HepG2 (cell line): Measurements from ENCODE around the gene CTSZ. TPM values are rescaled to one million over a fixed set of nuclear protein-coding genes. Genes with fewer than 3 reads are reported as not detected.

Source experiments
- HMGA1 ChIP-seq: sonication (generic); formaldehyde crosslinking; conservative IDR thresholded peaks from 2 replicates; pipeline ENCODE4 v1.4.0; 2020; ENCODE audit warnings: missing genetic modification reagents
- HOXA3 ChIP-seq: sonication (generic); formaldehyde crosslinking; IDR thresholded peaks from 2 replicates; pipeline ENCODE4 v1.5.0; 2020; ENCODE audit warnings: missing genetic modification reagents
- MBNL3 ChIP-seq: fragments of 250-450 bp; sonication (Bioruptor Pico); conservative IDR thresholded peaks from 2 replicates; pipeline ENCODE4 v1.8.0; 2022; ENCODE audit warnings: mild to moderate bottlenecking, inconsistent platforms
- MED1 ChIP-seq: sonication (generic); formaldehyde crosslinking; IDR thresholded peaks from 2 replicates; pipeline ENCODE4 v1.4.0; 2020; ENCODE audit warnings: missing genetic modification reagents
- MED13 ChIP-seq: sonication (generic); formaldehyde crosslinking; IDR thresholded peaks from 2 replicates; pipeline ENCODE4 v1.5.0; 2020; ENCODE audit warnings: missing genetic modification reagents
- MIER2 ChIP-seq: IDR thresholded peaks from 2 replicates; pipeline ENCODE4 v1.6.1; 2016; ENCODE audit warnings: missing biosample characterization, missing genetic modification reagents
- PAF1 ChIP-seq: IDR thresholded peaks from 2 replicates; pipeline ENCODE4 v1.6.1; 2016; ENCODE audit warnings: missing genetic modification reagents, missing compliant biosample characterization
- POLR2AphosphoS2 ChIP-seq: IDR thresholded peaks from 2 replicates; pipeline ENCODE4 v1.6.1; 2011; ENCODE audit warnings: low read depth, low read length, improper control_type of control experiment
- RELA ChIP-seq: sonication (generic); formaldehyde crosslinking; IDR thresholded peaks from 2 replicates; pipeline ENCODE4 v1.4.0; 2020; ENCODE audit warnings: missing genetic modification reagents
- SP1 ChIP-seq, 2 experiments: fragments of 450-650 bp in 1 of 2; sonication (generic) in 1 of 2; formaldehyde crosslinking in 1 of 2; IDR thresholded peaks; 2 replicates each; pipeline versions ENCODE4 v1.4.0 to v1.6.1; 2016 to 2020; ENCODE audit warnings: missing genetic modification reagents in 1 of 2
- SRSF4 ChIP-seq: fragments of 200-400 bp; formaldehyde crosslinking; IDR thresholded peaks from one replicate; pipeline ENCODE4 v1.6.1; 2018; ENCODE audit warnings: mild to moderate bottlenecking, low read depth, low read length, moderate library complexity; ENCODE audit not compliant: poor library complexity, severe bottlenecking
- YEATS2 ChIP-seq: sonication (generic); formaldehyde crosslinking; IDR thresholded peaks from 2 replicates; pipeline ENCODE4 v1.4.0; 2020; ENCODE audit warnings: missing genetic modification reagents, borderline replicate concordance
- ZBTB3 ChIP-seq: sonication (generic); formaldehyde crosslinking; IDR thresholded peaks from 2 replicates; pipeline ENCODE4 v1.4.0; 2020; ENCODE audit warnings: low read depth, mild to moderate bottlenecking, moderate library complexity, missing genetic modification reagents, borderline replicate concordance
- ZNF160 ChIP-seq: sonication (generic); formaldehyde crosslinking; IDR thresholded peaks from 2 replicates; pipeline ENCODE4 v1.8.0; 2022; ENCODE audit warnings: mild to moderate bottlenecking, inconsistent platforms, missing genetic modification reagents
- ZNF510 ChIP-seq: sonication (generic); formaldehyde crosslinking; IDR thresholded peaks from 2 replicates; pipeline ENCODE4 v1.4.0; 2020; ENCODE audit warnings: low read depth, mild to moderate bottlenecking, missing genetic modification reagents
- ZNF652 ChIP-seq: IDR thresholded peaks from 2 replicates; pipeline ENCODE4 v1.6.1; 2016; ENCODE audit warnings: low read depth, borderline replicate concordance
- ZNF746 ChIP-seq: sonication (generic); formaldehyde crosslinking; IDR thresholded peaks from 2 replicates; pipeline ENCODE4 v1.8.0; 2022; ENCODE audit warnings: mild to moderate bottlenecking, missing genetic modification reagents
- polyA plus RNA-seq, 8 experiments: library from polyadenylated mRNA; depleted of rRNA in 3 of 8; stranded (reverse) in 7 of 8; unstranded in 1 of 8; fragments of >200 nt; fragmentation: Illumina TruSeq in 4 of 8; extraction: Trizol in 4 of 8; gene quantifications; 2 replicates each; pipeline versions ENCODE4 v1.2.1 to v1.2.3, GENCODE V29; 2011 to 2016; ENCODE audit warnings: low read depth in 4 of 8, missing spikeins in 1 of 8, mixed read lengths in 1 of 8; ENCODE audit not compliant: insufficient read depth in 1 of 8
- total RNA-seq, 5 experiments: library from RNA; depleted of rRNA; stranded (reverse); fragments of >200 nt; fragmentation: Illumina TruSeq; extraction: Trizol; gene quantifications; 2 replicates each; pipeline ENCODE4 v1.2.3, GENCODE V29; 2016; ENCODE audit warnings: low read depth in 1 of 5
- TF ChIP-seq, protein P1 (sequence below): sonication (generic); formaldehyde crosslinking; IDR thresholded peaks from 2 replicates; pipeline ENCODE4 v1.4.0; 2020; ENCODE audit warnings: missing genetic modification reagents, borderline replicate concordance
- TF ChIP-seq, protein P2 (sequence below): sonication (generic); formaldehyde crosslinking; IDR thresholded peaks from 2 replicates; pipeline ENCODE4 v1.5.1; 2020; ENCODE audit warnings: mild to moderate bottlenecking, missing genetic modification reagents, moderate library complexity
- TF ChIP-seq, protein P3 (sequence below): sonication (generic); formaldehyde crosslinking; IDR thresholded peaks from 2 replicates; pipeline ENCODE4 v1.4.0; 2020; ENCODE audit warnings: missing genetic modification reagents

The CTSZ gene
- total and polyA plus RNA-seq, 2 of the 13 experiments (the other 11 are each of a cell fraction or from before 2014, with no cell fraction given) = 0.33 TPM; not detected in 1

DNA sequence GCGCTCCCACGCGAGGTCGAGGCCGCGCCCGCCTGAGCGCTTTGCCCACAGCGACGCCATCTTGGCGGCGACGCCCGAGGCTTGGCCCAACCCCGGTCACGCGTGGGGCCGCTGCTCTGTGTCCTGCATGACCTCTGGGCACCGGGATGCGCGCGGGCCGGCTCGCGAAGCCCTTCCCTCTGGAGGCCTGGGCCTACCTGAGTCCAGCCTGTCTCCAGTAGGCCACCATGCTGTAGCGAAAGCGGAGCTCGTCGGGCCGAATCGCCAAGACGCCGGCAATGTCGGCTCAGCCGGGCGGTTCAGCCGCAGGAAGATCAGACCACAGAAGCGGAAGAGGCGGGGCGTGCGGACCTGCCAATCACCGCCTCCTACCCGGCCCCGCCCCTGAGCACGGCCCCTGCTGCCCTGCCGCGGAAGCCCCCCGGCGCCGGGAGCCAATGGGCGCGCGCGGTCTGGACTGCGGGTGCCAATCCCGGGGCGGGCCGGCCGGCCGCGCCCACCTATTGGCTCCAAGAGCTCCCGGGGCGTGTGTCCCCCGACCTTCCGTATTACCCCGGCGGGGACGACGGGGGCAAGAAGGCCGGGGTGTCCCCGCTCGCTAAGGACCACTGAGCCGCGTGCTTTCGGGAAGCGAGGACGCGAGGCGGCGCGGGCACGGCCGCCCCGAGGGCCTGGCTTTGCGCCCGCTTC lies 25.1 kb upstream of the CTSZ start, which contains the start of gene ATP5F1E (continued):
- TF ChIP-seq, protein P1, sequence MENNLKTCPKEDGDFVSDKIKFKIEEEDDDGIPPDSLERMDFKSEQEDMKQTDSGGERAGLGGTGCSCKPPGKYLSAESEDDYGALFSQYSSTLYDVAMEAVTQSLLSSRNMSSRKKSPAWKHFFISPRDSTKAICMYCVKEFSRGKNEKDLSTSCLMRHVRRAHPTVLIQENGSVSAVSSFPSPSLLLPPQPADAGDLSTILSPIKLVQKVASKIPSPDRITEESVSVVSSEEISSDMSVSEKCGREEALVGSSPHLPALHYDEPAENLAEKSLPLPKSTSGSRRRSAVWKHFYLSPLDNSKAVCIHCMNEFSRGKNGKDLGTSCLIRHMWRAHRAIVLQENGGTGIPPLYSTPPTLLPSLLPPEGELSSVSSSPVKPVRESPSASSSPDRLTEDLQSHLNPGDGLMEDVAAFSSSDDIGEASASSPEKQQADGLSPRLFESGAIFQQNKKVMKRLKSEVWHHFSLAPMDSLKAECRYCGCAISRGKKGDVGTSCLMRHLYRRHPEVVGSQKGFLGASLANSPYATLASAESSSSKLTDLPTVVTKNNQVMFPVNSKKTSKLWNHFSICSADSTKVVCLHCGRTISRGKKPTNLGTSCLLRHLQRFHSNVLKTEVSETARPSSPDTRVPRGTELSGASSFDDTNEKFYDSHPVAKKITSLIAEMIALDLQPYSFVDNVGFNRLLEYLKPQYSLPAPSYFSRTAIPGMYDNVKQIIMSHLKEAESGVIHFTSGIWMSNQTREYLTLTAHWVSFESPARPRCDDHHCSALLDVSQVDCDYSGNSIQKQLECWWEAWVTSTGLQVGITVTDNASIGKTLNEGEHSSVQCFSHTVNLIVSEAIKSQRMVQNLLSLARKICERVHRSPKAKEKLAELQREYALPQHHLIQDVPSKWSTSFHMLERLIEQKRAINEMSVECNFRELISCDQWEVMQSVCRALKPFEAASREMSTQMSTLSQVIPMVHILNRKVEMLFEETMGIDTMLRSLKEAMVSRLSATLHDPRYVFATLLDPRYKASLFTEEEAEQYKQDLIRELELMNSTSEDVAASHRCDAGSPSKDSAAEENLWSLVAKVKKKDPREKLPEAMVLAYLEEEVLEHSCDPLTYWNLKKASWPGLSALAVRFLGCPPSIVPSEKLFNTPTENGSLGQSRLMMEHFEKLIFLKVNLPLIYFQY (CRISPR knock-in tag) = peak; percentile 87
- TF ChIP-seq MIER2 (CRISPR knock-in tag) = peak; percentile 41; the same call in 1 of the 2 replicates
- TF ChIP-seq YEATS2 (CRISPR knock-in tag) = peak; percentile 91
- peak; percentile 4; the same call in 1 of the 2 replicates for TF ChIP-seq ZNF652 (CRISPR knock-in tag)
- no peak; the same call in none of the 2 replicates for TF ChIP-seq ZNF510 (CRISPR knock-in tag)
- TF ChIP-seq, protein P2, sequence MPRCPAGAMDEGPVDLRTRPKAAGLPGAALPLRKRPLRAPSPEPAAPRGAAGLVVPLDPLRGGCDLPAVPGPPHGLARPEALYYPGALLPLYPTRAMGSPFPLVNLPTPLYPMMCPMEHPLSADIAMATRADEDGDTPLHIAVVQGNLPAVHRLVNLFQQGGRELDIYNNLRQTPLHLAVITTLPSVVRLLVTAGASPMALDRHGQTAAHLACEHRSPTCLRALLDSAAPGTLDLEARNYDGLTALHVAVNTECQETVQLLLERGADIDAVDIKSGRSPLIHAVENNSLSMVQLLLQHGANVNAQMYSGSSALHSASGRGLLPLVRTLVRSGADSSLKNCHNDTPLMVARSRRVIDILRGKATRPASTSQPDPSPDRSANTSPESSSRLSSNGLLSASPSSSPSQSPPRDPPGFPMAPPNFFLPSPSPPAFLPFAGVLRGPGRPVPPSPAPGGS (CRISPR knock-in tag) = peak; percentile 84
- peak; percentile 95 for TF ChIP-seq ZNF160 (CRISPR knock-in tag)
- no peak; the same call in 1 of the 2 replicates for TF ChIP-seq RELA (CRISPR knock-in tag)
- peak; percentile 91 for TF ChIP-seq ZBTB3 (CRISPR knock-in tag)
- TF ChIP-seq SRSF4 = no peak
- TF ChIP-seq MED13 = no peak; the same call in 1 of the 2 replicates
- TF ChIP-seq HOXA3 = peak; percentile 98
- TF ChIP-seq MBNL3 (CRISPR knock-in tag) = no peak
- peak; percentile 29; the same call in 1 of the 2 replicates for TF ChIP-seq ZNF746 (CRISPR knock-in tag)
- peak; percentile 60; the same call in 1 of the 2 replicates for TF ChIP-seq MED1
- no peak for TF ChIP-seq HMGA1 (CRISPR knock-in tag)
- no peak for TF ChIP-seq POLR2AphosphoS2
- TF ChIP-seq, protein P3, sequence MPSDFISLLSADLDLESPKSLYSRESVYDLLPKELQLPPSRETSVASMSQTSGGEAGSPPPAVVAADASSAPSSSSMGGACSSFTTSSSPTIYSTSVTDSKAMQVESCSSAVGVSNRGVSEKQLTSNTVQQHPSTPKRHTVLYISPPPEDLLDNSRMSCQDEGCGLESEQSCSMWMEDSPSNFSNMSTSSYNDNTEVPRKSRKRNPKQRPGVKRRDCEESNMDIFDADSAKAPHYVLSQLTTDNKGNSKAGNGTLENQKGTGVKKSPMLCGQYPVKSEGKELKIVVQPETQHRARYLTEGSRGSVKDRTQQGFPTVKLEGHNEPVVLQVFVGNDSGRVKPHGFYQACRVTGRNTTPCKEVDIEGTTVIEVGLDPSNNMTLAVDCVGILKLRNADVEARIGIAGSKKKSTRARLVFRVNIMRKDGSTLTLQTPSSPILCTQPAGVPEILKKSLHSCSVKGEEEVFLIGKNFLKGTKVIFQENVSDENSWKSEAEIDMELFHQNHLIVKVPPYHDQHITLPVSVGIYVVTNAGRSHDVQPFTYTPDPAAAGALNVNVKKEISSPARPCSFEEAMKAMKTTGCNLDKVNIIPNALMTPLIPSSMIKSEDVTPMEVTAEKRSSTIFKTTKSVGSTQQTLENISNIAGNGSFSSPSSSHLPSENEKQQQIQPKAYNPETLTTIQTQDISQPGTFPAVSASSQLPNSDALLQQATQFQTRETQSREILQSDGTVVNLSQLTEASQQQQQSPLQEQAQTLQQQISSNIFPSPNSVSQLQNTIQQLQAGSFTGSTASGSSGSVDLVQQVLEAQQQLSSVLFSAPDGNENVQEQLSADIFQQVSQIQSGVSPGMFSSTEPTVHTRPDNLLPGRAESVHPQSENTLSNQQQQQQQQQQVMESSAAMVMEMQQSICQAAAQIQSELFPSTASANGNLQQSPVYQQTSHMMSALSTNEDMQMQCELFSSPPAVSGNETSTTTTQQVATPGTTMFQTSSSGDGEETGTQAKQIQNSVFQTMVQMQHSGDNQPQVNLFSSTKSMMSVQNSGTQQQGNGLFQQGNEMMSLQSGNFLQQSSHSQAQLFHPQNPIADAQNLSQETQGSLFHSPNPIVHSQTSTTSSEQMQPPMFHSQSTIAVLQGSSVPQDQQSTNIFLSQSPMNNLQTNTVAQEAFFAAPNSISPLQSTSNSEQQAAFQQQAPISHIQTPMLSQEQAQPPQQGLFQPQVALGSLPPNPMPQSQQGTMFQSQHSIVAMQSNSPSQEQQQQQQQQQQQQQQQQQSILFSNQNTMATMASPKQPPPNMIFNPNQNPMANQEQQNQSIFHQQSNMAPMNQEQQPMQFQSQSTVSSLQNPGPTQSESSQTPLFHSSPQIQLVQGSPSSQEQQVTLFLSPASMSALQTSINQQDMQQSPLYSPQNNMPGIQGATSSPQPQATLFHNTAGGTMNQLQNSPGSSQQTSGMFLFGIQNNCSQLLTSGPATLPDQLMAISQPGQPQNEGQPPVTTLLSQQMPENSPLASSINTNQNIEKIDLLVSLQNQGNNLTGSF (CRISPR knock-in tag) = peak; percentile 74; the same call in 1 of the 2 replicates
- TF ChIP-seq PAF1 (CRISPR knock-in tag) = no peak
- no peak for TF ChIP-seq SP1 (IDR thresholded peaks at IDR 0.05)
- TF ChIP-seq SP1 (CRISPR knock-in tag; IDR thresholded peaks at IDR 0.05) = peak; percentile 97
